WTC11 (cell line): ENCODE data around the gene GID4. TPM values are rescaled to one million over a fixed set of nuclear protein-coding genes. Genes with fewer than 3 reads are reported as not detected.

Source experiments
- ATAC-seq: fragments of 200-7000 bp; cut with Tn5 transposase; 2 replicates; pipeline ENCODE4 v1.10.0; 2021; ENCODE audit warnings: mild to moderate bottlenecking, moderate library complexity
- CTCF ChIA-PET: fragments of 300-600 bp; sonication (Branson Sonifier 250); formaldehyde crosslinking; loops from one replicate; lab custom pipeline; 2021; ENCODE audit warnings: antibody characterized with exemption; lab: Charles Lee
- POLR2A ChIA-PET: fragments of 350-600 bp; sonication (Branson Sonifier 250); formaldehyde crosslinking; loops from one replicate; lab custom pipeline; 2021; ENCODE audit warnings: antibody characterized with exemption; lab: Charles Lee
- DNase-seq: peaks from one replicate; pipeline ENCODE4 v3.0.0; 2021; ENCODE audit warnings: low spot score
- H3K27ac Mint-ChIP-seq: 2 replicates; pipeline ENCODE4 v1.8.0; 2021; ENCODE audit warnings: mixed read lengths
- H3K27me3 Mint-ChIP-seq: 2 replicates; pipeline ENCODE4 v1.8.0; 2021; ENCODE audit warnings: low read depth, mild to moderate bottlenecking, moderate library complexity, mixed read lengths
- H3K36me3 Mint-ChIP-seq: 2 replicates; pipeline ENCODE4 v1.8.0; 2021; ENCODE audit warnings: mixed read lengths
- H3K4me1 Mint-ChIP-seq: 2 replicates; pipeline ENCODE4 v1.8.0; 2022; ENCODE audit warnings: mixed read lengths
- H3K4me3 Mint-ChIP-seq: 2 replicates; pipeline ENCODE4 v1.8.0; 2021; ENCODE audit warnings: mild to moderate bottlenecking, moderate library complexity, mixed read lengths
- H3K9me3 Mint-ChIP-seq: 2 replicates; pipeline ENCODE4 v1.8.0; 2021; ENCODE audit warnings: mixed read lengths
- CBFB ChIP-seq: sonication (generic); formaldehyde crosslinking; IDR thresholded peaks from 2 replicates; pipeline ENCODE4 v1.8.1; 2022; ENCODE audit warnings: mild to moderate bottlenecking, low read depth, missing genetic modification reagents
- ELF4 ChIP-seq: sonication (generic); formaldehyde crosslinking; IDR thresholded peaks from 2 replicates; pipeline ENCODE4 v1.8.1; 2022; ENCODE audit warnings: low read depth, mild to moderate bottlenecking, moderate library complexity, missing genetic modification reagents
- HMGA2 ChIP-seq: fragments of 250-450 bp; sonication (Bioruptor Pico); IDR thresholded peaks from 2 replicates; pipeline ENCODE4 v1.4.0; 2021; ENCODE audit warnings: mild to moderate bottlenecking, moderate library complexity
- NR3C1 ChIP-seq: sonication (generic); formaldehyde crosslinking; conservative IDR thresholded peaks from 2 replicates; pipeline ENCODE4 v1.8.1; 2023; ENCODE audit warnings: low read depth, mild to moderate bottlenecking, missing genetic modification reagents
- SOX15 ChIP-seq: fragments of 250-450 bp; sonication (Bioruptor Pico); IDR thresholded peaks from 2 replicates; pipeline ENCODE4 v1.9.0; 2021; ENCODE audit warnings: mild to moderate bottlenecking
- TEAD4 ChIP-seq: sonication (generic); formaldehyde crosslinking; IDR thresholded peaks from 2 replicates; pipeline ENCODE4 v1.8.0; 2022; ENCODE audit warnings: mild to moderate bottlenecking, missing genetic modification reagents
- ZNF138 ChIP-seq: sonication (generic); formaldehyde crosslinking; conservative IDR thresholded peaks from 2 replicates; pipeline ENCODE4 v1.8.1; 2022; ENCODE audit warnings: mild to moderate bottlenecking, moderate library complexity, missing genetic modification reagents
- ZNF232 ChIP-seq: sonication (generic); formaldehyde crosslinking; IDR thresholded peaks from 2 replicates; pipeline ENCODE4 v1.8.0; 2022; ENCODE audit warnings: mild to moderate bottlenecking, missing genetic modification reagents
- ZNF263 ChIP-seq: sonication (generic); formaldehyde crosslinking; IDR thresholded peaks from 2 replicates; pipeline ENCODE4 v1.8.1; 2022; ENCODE audit warnings: low read depth, mild to moderate bottlenecking, moderate library complexity, missing genetic modification reagents
- total RNA-seq: library from RNA; stranded (reverse); gene quantifications from 3 replicates; pipeline ENCODE4 v1.2.3, GENCODE V29; 2021
- TF ChIP-seq, protein P1 (sequence below): sonication (generic); formaldehyde crosslinking; IDR thresholded peaks from 2 replicates; pipeline ENCODE4 v1.8.0; 2022; ENCODE audit warnings: mild to moderate bottlenecking, missing genetic modification reagents
- TF ChIP-seq, protein P2 (sequence below): sonication (generic); formaldehyde crosslinking; IDR thresholded peaks from 2 replicates; pipeline ENCODE4 v1.8.1; 2022; ENCODE audit warnings: mild to moderate bottlenecking, moderate library complexity, missing genetic modification reagents
- TF ChIP-seq, protein P3 (sequence below): sonication (generic); formaldehyde crosslinking; IDR thresholded peaks from 2 replicates; pipeline ENCODE4 v1.8.1; 2023; ENCODE audit warnings: mild to moderate bottlenecking, missing genetic modification reagents, borderline replicate concordance
- TF ChIP-seq, protein P4 (sequence below): fragments of 250-450 bp; sonication (Bioruptor Pico); IDR thresholded peaks from 2 replicates; pipeline ENCODE4 v1.8.0; 2021; ENCODE audit warnings: mild to moderate bottlenecking
- TF ChIP-seq, protein P5 (sequence below): fragments of 250-450 bp; sonication (Bioruptor Pico); conservative IDR thresholded peaks from 2 replicates; pipeline ENCODE4 v1.9.0; 2021; ENCODE audit warnings: mild to moderate bottlenecking
- TF ChIP-seq, protein P6 (sequence below): fragments of 250-450 bp; sonication (Bioruptor Pico); IDR thresholded peaks from 2 replicates; pipeline ENCODE4 v1.9.0; 2021; ENCODE audit warnings: mild to moderate bottlenecking
- TF ChIP-seq, protein P7 (sequence below): sonication (generic); formaldehyde crosslinking; IDR thresholded peaks from 2 replicates; pipeline ENCODE4 v1.8.1; 2022; ENCODE audit warnings: low read depth, mild to moderate bottlenecking, moderate library complexity, missing genetic modification reagents, borderline replicate concordance

GID4 gene
- total RNA-seq, 1 experiment from 2014 or later = 16.0 TPM

DNA sequence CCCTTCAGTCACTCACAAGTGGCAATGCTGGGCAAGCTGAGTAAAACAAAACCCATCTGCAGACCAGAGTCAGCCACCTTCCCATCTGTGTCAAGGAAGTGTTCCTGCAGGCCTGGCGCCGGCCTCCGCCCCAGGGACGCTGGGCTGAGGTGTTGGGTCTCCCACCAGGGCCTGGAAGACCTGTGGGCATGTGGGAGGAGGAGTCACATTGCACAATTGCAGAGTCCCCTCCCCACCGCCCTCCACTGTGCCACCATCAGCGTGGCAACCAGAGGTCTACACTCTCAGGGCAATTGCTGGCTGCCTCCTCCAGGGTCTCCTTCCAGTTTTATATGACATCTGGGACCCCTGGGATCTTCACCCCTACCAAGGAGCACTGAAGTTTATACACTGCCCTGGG, 66.4 kb downstream of the GID4 start:
- no peaks in the 10 kb centered on the region for H3K27me3 Mint-ChIP-seq
- peaks cover 6% of the 10 kb centered on the region; the same call in 1 of the 2 replicates for H3K36me3 Mint-ChIP-seq
- TF ChIP-seq, protein P1, sequence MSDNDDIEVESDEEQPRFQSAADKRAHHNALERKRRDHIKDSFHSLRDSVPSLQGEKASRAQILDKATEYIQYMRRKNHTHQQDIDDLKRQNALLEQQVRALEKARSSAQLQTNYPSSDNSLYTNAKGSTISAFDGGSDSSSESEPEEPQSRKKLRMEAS (CRISPR knock-in tag) = no peak
- TF ChIP-seq, protein P2, sequence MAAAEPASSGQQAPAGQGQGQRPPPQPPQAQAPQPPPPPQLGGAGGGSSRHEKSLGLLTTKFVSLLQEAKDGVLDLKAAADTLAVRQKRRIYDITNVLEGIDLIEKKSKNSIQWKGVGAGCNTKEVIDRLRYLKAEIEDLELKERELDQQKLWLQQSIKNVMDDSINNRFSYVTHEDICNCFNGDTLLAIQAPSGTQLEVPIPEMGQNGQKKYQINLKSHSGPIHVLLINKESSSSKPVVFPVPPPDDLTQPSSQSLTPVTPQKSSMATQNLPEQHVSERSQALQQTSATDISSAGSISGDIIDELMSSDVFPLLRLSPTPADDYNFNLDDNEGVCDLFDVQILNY (CRISPR knock-in tag) = no peak
- TF ChIP-seq, protein P3, sequence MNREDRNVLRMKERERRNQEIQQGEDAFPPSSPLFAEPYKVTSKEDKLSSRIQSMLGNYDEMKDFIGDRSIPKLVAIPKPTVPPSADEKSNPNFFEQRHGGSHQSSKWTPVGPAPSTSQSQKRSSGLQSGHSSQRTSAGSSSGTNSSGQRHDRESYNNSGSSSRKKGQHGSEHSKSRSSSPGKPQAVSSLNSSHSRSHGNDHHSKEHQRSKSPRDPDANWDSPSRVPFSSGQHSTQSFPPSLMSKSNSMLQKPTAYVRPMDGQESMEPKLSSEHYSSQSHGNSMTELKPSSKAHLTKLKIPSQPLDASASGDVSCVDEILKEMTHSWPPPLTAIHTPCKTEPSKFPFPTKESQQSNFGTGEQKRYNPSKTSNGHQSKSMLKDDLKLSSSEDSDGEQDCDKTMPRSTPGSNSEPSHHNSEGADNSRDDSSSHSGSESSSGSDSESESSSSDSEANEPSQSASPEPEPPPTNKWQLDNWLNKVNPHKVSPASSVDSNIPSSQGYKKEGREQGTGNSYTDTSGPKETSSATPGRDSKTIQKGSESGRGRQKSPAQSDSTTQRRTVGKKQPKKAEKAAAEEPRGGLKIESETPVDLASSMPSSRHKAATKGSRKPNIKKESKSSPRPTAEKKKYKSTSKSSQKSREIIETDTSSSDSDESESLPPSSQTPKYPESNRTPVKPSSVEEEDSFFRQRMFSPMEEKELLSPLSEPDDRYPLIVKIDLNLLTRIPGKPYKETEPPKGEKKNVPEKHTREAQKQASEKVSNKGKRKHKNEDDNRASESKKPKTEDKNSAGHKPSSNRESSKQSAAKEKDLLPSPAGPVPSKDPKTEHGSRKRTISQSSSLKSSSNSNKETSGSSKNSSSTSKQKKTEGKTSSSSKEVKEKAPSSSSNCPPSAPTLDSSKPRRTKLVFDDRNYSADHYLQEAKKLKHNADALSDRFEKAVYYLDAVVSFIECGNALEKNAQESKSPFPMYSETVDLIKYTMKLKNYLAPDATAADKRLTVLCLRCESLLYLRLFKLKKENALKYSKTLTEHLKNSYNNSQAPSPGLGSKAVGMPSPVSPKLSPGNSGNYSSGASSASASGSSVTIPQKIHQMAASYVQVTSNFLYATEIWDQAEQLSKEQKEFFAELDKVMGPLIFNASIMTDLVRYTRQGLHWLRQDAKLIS = no peak
- TF ChIP-seq HMGA2 = no peak
- TF ChIP-seq ZNF263 (CRISPR knock-in tag) = no peak
- TF ChIP-seq, protein P4, sequence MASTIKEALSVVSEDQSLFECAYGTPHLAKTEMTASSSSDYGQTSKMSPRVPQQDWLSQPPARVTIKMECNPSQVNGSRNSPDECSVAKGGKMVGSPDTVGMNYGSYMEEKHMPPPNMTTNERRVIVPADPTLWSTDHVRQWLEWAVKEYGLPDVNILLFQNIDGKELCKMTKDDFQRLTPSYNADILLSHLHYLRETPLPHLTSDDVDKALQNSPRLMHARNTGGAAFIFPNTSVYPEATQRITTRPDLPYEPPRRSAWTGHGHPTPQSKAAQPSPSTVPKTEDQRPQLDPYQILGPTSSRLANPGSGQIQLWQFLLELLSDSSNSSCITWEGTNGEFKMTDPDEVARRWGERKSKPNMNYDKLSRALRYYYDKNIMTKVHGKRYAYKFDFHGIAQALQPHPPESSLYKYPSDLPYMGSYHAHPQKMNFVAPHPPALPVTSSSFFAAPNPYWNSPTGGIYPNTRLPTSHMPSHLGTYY (CRISPR knock-in tag) = no peak
- TF ChIP-seq ZNF138 = no peak
- TF ChIP-seq, protein P5, sequence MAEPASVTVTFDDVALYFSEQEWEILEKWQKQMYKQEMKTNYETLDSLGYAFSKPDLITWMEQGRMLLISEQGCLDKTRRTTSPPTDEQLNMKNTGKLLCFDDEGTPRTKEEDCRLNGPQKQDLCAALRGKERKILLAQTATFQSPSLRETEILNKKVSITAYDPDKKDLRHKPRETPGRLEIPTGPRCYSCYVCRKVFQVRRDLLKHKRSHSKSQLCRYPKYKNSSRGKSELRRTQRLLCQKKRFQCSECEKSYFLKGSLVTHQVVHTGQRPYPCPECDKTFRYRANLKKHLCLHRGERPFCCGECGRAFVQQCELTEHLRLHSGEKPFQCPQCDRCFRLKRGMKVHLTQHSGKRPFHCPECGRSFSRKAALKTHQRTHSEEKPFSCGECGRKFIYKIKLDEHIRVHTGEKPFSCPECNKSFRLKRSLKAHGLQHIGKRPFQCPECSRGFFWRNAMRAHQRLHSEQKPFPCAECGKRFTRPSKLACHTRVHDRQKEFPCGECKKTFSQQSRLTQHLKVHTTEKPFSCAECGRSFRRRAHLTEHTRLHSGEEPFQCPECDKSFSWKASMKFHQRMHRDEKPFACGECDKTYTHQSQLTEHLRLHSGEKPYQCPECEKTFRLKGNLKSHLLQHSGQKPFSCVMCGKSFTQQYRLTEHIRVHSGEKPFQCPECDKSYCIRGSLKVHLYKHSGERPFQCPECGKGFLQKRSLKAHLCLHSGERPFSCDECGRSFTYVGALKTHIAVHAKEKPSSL (CRISPR knock-in tag) = no peak
- POLR2A ChIA-PET = no interaction called here
- H3K4me1 Mint-ChIP-seq = no peaks in the 10 kb centered on the region
- ATAC-seq (no peak), DNase-seq (no peak)
- no peaks in the 10 kb centered on the region for H3K9me3 Mint-ChIP-seq
- no peak overlapping the region for H3K4me3 Mint-ChIP-seq
- H3K27ac Mint-ChIP-seq = no peak overlapping the region
- CTCF ChIA-PET = no interaction called here

DNA sequence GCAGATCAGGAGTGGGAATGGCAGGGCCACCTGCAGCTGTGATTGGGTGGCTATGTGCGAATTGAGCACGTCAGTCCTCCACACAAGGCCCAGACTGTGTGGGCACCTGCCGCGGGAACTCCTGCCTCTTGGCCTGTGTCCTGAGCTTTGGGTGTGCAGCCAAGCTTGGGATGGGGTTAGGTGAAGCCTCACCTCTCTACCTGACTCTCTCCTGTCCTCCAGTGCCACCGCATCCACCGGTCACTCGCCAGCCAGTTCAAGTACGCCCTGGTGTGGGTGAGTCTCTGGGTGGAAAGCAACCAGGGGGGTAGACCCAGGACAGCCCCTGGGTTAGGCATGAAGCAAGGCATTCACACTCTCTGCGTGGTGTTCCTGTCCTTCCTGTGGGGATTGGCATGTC, 67.0 kb downstream of the GID4 start:
- CTCF ChIA-PET = no interaction called here
- Mint-ChIP-seq H3K4me1 (no peaks in the 10 kb centered on the region), H3K4me3 (no peak overlapping the region), H3K36me3 (peaks cover 6% of the 10 kb centered on the region; the same call in 1 of the 2 replicates), H3K9me3 (no peaks in the 10 kb centered on the region), H3K27me3 (no peaks in the 10 kb centered on the region), H3K27ac (no peak overlapping the region)
- no peak for ATAC-seq
- TF ChIP-seq, protein P4 (CRISPR knock-in tag) = no peak
- TF ChIP-seq, protein P6, sequence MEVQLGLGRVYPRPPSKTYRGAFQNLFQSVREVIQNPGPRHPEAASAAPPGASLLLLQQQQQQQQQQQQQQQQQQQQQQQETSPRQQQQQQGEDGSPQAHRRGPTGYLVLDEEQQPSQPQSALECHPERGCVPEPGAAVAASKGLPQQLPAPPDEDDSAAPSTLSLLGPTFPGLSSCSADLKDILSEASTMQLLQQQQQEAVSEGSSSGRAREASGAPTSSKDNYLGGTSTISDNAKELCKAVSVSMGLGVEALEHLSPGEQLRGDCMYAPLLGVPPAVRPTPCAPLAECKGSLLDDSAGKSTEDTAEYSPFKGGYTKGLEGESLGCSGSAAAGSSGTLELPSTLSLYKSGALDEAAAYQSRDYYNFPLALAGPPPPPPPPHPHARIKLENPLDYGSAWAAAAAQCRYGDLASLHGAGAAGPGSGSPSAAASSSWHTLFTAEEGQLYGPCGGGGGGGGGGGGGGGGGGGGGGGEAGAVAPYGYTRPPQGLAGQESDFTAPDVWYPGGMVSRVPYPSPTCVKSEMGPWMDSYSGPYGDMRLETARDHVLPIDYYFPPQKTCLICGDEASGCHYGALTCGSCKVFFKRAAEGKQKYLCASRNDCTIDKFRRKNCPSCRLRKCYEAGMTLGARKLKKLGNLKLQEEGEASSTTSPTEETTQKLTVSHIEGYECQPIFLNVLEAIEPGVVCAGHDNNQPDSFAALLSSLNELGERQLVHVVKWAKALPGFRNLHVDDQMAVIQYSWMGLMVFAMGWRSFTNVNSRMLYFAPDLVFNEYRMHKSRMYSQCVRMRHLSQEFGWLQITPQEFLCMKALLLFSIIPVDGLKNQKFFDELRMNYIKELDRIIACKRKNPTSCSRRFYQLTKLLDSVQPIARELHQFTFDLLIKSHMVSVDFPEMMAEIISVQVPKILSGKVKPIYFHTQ (CRISPR knock-in tag) = no peak
- TF ChIP-seq NR3C1 (CRISPR knock-in tag) (no peak), ZNF232 (no peak), ELF4 (CRISPR knock-in tag) (no peak), SOX15 (CRISPR knock-in tag) (no peak), CBFB (CRISPR knock-in tag) (no peak), TEAD4 (no peak)
- TF ChIP-seq, protein P7, sequence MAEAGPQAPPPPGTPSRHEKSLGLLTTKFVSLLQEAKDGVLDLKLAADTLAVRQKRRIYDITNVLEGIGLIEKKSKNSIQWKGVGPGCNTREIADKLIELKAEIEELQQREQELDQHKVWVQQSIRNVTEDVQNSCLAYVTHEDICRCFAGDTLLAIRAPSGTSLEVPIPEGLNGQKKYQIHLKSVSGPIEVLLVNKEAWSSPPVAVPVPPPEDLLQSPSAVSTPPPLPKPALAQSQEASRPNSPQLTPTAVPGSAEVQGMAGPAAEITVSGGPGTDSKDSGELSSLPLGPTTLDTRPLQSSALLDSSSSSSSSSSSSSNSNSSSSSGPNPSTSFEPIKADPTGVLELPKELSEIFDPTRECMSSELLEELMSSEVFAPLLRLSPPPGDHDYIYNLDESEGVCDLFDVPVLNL (CRISPR knock-in tag) = no peak
- no peak for DNase-seq
- POLR2A ChIA-PET = no interaction called here
